H1 (cell line): ENCODE results near the gene XRN2. TPM values are rescaled to one million over a fixed set of nuclear protein-coding genes. Genes with fewer than 3 reads are reported as not detected.
A peak's percentile ranks its signal among the peaks of the same experiment; 100 is the strongest.
"Not testable (repeated sequence)": the region's sequence is repeated elsewhere in the genome, so short reads cannot be mapped to it uniquely, and the experiment has no call there.

Source experiments
- CTCF ChIA-PET: fragments of 300-600 bp; sonication (Branson Sonifier 250); formaldehyde crosslinking; loops from one replicate; lab custom pipeline; 2021; ENCODE audit not compliant: partially characterized antibody; lab: Charles Lee
- POLR2A ChIA-PET: fragments of 300-600 bp; sonication (Branson Sonifier 250); formaldehyde crosslinking; loops from one replicate; lab custom pipeline; 2021; ENCODE audit warnings: inconsistent platforms; ENCODE audit not compliant: partially characterized antibody; lab: Charles Lee
- DNase-seq, 2 experiments: peaks; one replicate each; pipeline versions ENCODE4 v3.0.0 to v3.0.0-alpha.2; 2010 to 2022; ENCODE audit warnings: low spot score in 2 of 2, low read depth in 1 of 2, mixed read lengths in 1 of 2
- FAIRE-seq: peaks from 2 replicates; lab custom pipeline; 2011; peaks lifted over from hg19 to GRCh38; lab: Jason Lieb, UNC
- H2AFZ ChIP-seq: 2 replicates; pipeline ENCODE4 v1.8.1; 2012; ENCODE audit warnings: low read length, inconsistent platforms
- H2AK5ac ChIP-seq: 2 replicates; pipeline ENCODE4 v1.6.1; 2013; ENCODE audit warnings: low read depth, low read length
- H2BK120ac ChIP-seq: replicated peaks from 2 replicates; pipeline ENCODE3; 2013; ENCODE audit warnings: low read depth, low read length, inconsistent platforms
- H2BK12ac ChIP-seq: 2 replicates; pipeline ENCODE4 v1.6.1; 2013; ENCODE audit warnings: low read depth, low read length
- H2BK15ac ChIP-seq: 2 replicates; pipeline ENCODE4 v1.6.1; 2013; ENCODE audit warnings: low read length
- H2BK20ac ChIP-seq: 2 replicates; pipeline ENCODE4 v1.6.1; 2013; ENCODE audit warnings: low read length
- H2BK5ac ChIP-seq: 2 replicates; pipeline ENCODE4 v1.6.1; 2013; ENCODE audit warnings: low read depth, low read length
- H3K14ac ChIP-seq: 2 replicates; pipeline ENCODE4 v1.6.1; 2013; ENCODE audit warnings: inconsistent platforms; ENCODE audit not compliant: insufficient read length
- H3K18ac ChIP-seq: 2 replicates; pipeline ENCODE4 v1.6.1; 2013; ENCODE audit warnings: low read length; ENCODE audit errors: extremely low read depth
- H3K23ac ChIP-seq: 2 replicates; pipeline ENCODE4 v1.6.1; 2013; ENCODE audit warnings: inconsistent platforms; ENCODE audit not compliant: insufficient read length
- H3K23me2 ChIP-seq: 2 replicates; pipeline ENCODE4 v1.6.1; 2013; ENCODE audit warnings: low read depth, low read length
- H3K27ac ChIP-seq: 2 replicates; pipeline ENCODE4 v1.6.1; 2011; ENCODE audit warnings: low read depth, low read length, inconsistent platforms
- H3K27me3 ChIP-seq, 4 experiments: replicated peaks in 1 of 4; 1 replicate in 1 of 4; 2 replicates in 3 of 4; pipeline versions ENCODE4 v1.6.1 to v1.8.1; 2011 to 2013; ENCODE audit warnings: low read length in 3 of 4, mild to moderate bottlenecking in 3 of 4, inconsistent platforms in 2 of 4, mixed read lengths in 2 of 4, moderate library complexity in 1 of 4; ENCODE audit not compliant: control insufficient read depth in 3 of 4, insufficient read depth in 3 of 4; ENCODE audit errors: extremely low read depth in 1 of 4
- H3K36me3 ChIP-seq, 4 experiments: 2 replicates each; pipeline versions ENCODE4 v1.6.1 to v1.8.1; 2011 to 2013; ENCODE audit warnings: mild to moderate bottlenecking in 4 of 4, low read length in 3 of 4, moderate library complexity in 2 of 4, control low read depth in 1 of 4, inconsistent platforms in 1 of 4; ENCODE audit not compliant: insufficient read depth in 4 of 4, control insufficient read depth in 2 of 4
- H3K4ac ChIP-seq: replicated peaks from 2 replicates; pipeline ENCODE3; 2013; ENCODE audit warnings: low read length, low read depth, mixed read lengths, inconsistent platforms; ENCODE audit not compliant: insufficient read length
- H3K4me1 ChIP-seq, 4 experiments: replicated peaks in 1 of 4; 1 replicate in 1 of 4; 2 replicates in 3 of 4; pipeline versions ENCODE4 v1.6.1 to v1.8.1; 2011 to 2013; ENCODE audit warnings: low read length in 3 of 4, inconsistent platforms in 2 of 4, mixed read lengths in 1 of 4; ENCODE audit not compliant: insufficient read depth in 4 of 4, control insufficient read depth in 3 of 4
- H3K4me2 ChIP-seq, 2 experiments: 2 replicates each; pipeline versions ENCODE4 v1.6.1 to v1.8.1; 2011 to 2013; ENCODE audit warnings: low read depth in 2 of 2, low read length in 2 of 2, control low read depth in 1 of 2, inconsistent platforms in 1 of 2, mild to moderate bottlenecking in 1 of 2; ENCODE audit not compliant: insufficient read depth in 1 of 2
- H3K4me3 ChIP-seq, 4 experiments: fragments of 200-600, 300-600 bp in 1 of 4; sonication (generic), shearing (Covaris generic), sonication (Bioruptor Twin) in 1 of 4; 2 replicates each; pipeline versions ENCODE4 v1.5.1 to v1.8.1; 2011 to 2016; ENCODE audit warnings: low read length in 4 of 4, low read depth in 3 of 4, control low read depth in 2 of 4, inconsistent platforms in 2 of 4, mild to moderate bottlenecking in 2 of 4, mixed read lengths in 1 of 4, moderate library complexity in 1 of 4; ENCODE audit not compliant: insufficient read depth in 2 of 4; ENCODE audit errors: extremely low read depth in 1 of 4
- H3K56ac ChIP-seq: replicated peaks from 2 replicates; pipeline ENCODE3; 2013; ENCODE audit warnings: low read depth, mild to moderate bottlenecking, mixed read lengths, low read length, inconsistent platforms; ENCODE audit not compliant: insufficient read length
- H3K79me1 ChIP-seq: 2 replicates; pipeline ENCODE4 v1.6.1; 2013; ENCODE audit warnings: low read depth, low read length, control low read depth
- H3K79me2 ChIP-seq, 2 experiments: 2 replicates each; pipeline versions ENCODE4 v1.6.1 to v1.8.1; 2012 to 2013; ENCODE audit warnings: low read length in 2 of 2, mild to moderate bottlenecking in 2 of 2, inconsistent platforms in 1 of 2; ENCODE audit not compliant: insufficient read depth in 2 of 2, control insufficient read depth in 1 of 2
- H3K9ac ChIP-seq, 4 experiments: replicated peaks in 1 of 4; 1 replicate in 1 of 4; 2 replicates in 3 of 4; pipeline versions ENCODE4 v1.6.1 to v1.8.1; 2011 to 2013; ENCODE audit warnings: low read depth in 3 of 4, low read length in 3 of 4, control low read depth in 2 of 4, mild to moderate bottlenecking in 2 of 4, moderate library complexity in 2 of 4, inconsistent platforms in 1 of 4; ENCODE audit errors: extremely low read depth in 1 of 4
- H3K9me3 ChIP-seq, 2 experiments: 2 replicates each; pipeline versions ENCODE4 v1.6.1 to v1.8.1; 2012 to 2013; ENCODE audit warnings: mild to moderate bottlenecking in 2 of 2, moderate library complexity in 2 of 2, control low read depth in 1 of 2, inconsistent platforms in 1 of 2, low read depth in 1 of 2, low read length in 1 of 2, mixed read lengths in 1 of 2; ENCODE audit not compliant: insufficient read depth in 2 of 2
- H4K20me1 ChIP-seq, 2 experiments: replicated peaks in 1 of 2; 2 replicates each; pipeline versions ENCODE3 to v1.8.1; 2011 to 2013; ENCODE audit warnings: inconsistent platforms in 2 of 2, low read length in 2 of 2, mild to moderate bottlenecking in 1 of 2; ENCODE audit not compliant: insufficient read depth in 2 of 2, control insufficient read depth in 1 of 2
- H4K5ac ChIP-seq: 2 replicates; pipeline ENCODE4 v1.6.1; 2013; ENCODE audit warnings: low read length, low read depth, mixed read lengths, inconsistent platforms; ENCODE audit not compliant: insufficient read length
- H4K8ac ChIP-seq: 2 replicates; pipeline ENCODE4 v1.8.0; 2013; ENCODE audit warnings: mild to moderate bottlenecking, moderate library complexity, low read length, inconsistent platforms; ENCODE audit not compliant: insufficient read depth; ENCODE audit errors: extremely low read depth
- H4K91ac ChIP-seq: replicated peaks from 2 replicates; pipeline ENCODE3; 2013; ENCODE audit warnings: low read length, mixed read lengths, inconsistent platforms; ENCODE audit not compliant: insufficient read length
- CEBPB ChIP-seq: IDR thresholded peaks from 2 replicates; pipeline ENCODE4 v1.6.1; 2012; ENCODE audit warnings: low read depth, low read length
- WGBS, 2 experiments: shearing (Covaris generic) in 1 of 2; methylation state at CpG; one replicate each; pipeline versions ENCODE4 v1.1.6 to v1.1.7; 2013 to 2015; ENCODE audit warnings: low lambda C conversion rate in 2 of 2, mixed read lengths in 2 of 2, inconsistent platforms in 1 of 2, low coverage in 1 of 2, missing lambda C conversion rate in 1 of 2; ENCODE audit not compliant: insufficient replicate concordance in 2 of 2, insufficient coverage in 1 of 2, insufficient read length in 1 of 2; ENCODE audit errors: extremely low coverage in 1 of 2, missing lambda C conversion rate in 1 of 2; 5-methylcytosine and 5-hydroxymethylcytosine counted together
- polyA plus RNA-seq, 7 experiments: library from polyadenylated mRNA; depleted of rRNA in 3 of 7; stranded (reverse) in 5 of 7; unstranded in 2 of 7; fragments of >200 nt in 5 of 7; fragments of 200-250 nt in 2 of 7; gene quantifications; 1 replicate in 5 of 7; 2 replicates in 1 of 7; 4 replicates in 1 of 7; pipeline versions ENCODE4 v1.2.1 to v1.2.3, GENCODE V29; 2011 to 2013; ENCODE audit warnings: missing spikeins in 2 of 7, mixed read lengths in 2 of 7
- total RNA-seq: library from RNA; stranded (reverse); fragmentation: NEBNext Ultra II Directional; extraction: Animal tissue kit (Norgen Biotek cat#: 25700); gene quantifications from 2 replicates; pipeline ENCODE4 v1.2.1, GENCODE V29; 2021

The XRN2 gene
- total and polyA plus RNA-seq, 2 of the 8 experiments (the other 6 are each of a cell fraction or from before 2014, with no cell fraction given): 60.3 to 139 TPM

- H3K9me3 ChIP-seq, DNase-seq, H3K14ac ChIP-seq, H3K23me2 ChIP-seq, H2BK15ac ChIP-seq, H3K4me3 ChIP-seq, H4K91ac ChIP-seq, H3K79me1 ChIP-seq, H3K27ac ChIP-seq, H3K56ac ChIP-seq, H2BK20ac ChIP-seq, H2BK5ac ChIP-seq, H3K23ac ChIP-seq, H2BK12ac ChIP-seq, H3K18ac ChIP-seq, H2AK5ac ChIP-seq, H3K27me3 ChIP-seq, H4K20me1 ChIP-seq, H4K8ac ChIP-seq, H2AFZ ChIP-seq, H3K4me1 ChIP-seq, FAIRE-seq, H3K9ac ChIP-seq, H4K5ac ChIP-seq, POLR2A ChIA-PET, H2BK120ac ChIP-seq, H3K4ac ChIP-seq, H3K4me2 ChIP-seq: not testable (repeated sequence)
- peaks cover 5 to 55% (median 27%) of the 10 kb centered on the region in 4 experiments; a peak in 7 of 8 replicates for H3K36me3 ChIP-seq
- peak; percentile 89 for TF ChIP-seq CEBPB
- CTCF ChIA-PET: interaction anchor here (1.1 kb wide), 1 partner anchor 139 kb away, joined by 3 read pairs; no protein-coding TSS in a partner anchor
- peaks cover 3 to 19% of the 10 kb centered on the region in 2 experiments; a peak in 3 of 4 replicates for H3K79me2 ChIP-seq
- WGBS, 2 experiments: 91% methylated on average over 7 of the region's 9 CpGs; no CpG with 5 or more reads in 1 of the 2 experiments
Observed at GRCh38 chr20:21366273-21366672, 63.1 kb downstream of the XRN2 start.
